Kidney tubule cell (primary cell): ENCODE data around the gene ACP1.

Experiments
- DNase-seq: peaks from one replicate; pipeline ENCODE4 v3.0.0-alpha.2; 2018; ENCODE audit warnings: low spot score

The ACP1 gene

DNA sequence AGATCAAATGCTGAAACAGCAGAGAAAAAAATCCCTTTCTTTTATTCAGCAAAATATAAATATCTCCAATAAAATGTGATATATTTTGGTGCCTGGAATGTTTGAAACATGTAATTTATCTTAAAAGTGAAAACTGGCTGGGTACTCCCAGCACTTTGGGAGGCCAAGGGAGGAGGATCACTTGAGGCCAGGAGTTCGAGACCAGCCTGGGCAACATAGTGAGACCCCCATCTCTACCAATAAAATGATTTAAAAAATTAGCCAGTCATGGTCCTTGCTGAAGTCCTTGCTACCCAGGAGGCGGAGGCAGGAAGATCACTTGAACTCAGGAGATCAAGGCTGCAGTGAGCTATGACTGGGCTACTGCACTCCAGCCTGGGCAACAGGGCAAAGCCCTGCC lies 9.6 kb upstream of the ACP1 start:
- DNase-seq: no peak

- no peak for DNase-seq
Measured at GRCh38 chr2:256094-256493, 8.7 kb upstream of the ACP1 start.

DNA sequence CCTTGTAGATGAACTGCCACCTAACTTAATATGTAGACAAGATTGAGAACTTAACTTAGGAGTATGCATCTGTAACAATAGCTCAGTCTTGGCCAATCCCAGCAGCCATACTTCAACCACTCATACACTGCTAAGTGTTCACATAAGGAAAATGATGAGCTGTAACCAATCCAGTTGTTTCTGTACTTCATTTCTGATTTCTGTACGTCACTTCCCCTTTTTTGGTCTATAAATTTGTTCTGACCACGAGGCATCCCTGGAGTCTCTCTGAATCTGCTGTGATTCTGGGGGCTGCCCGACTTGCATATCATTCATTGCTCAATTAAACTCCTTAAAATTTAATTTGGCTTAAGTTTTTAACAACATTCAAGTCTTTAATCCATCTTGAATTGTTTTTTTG lies 7.3 kb upstream of the ACP1 start:
- no peak for DNase-seq

GRCh38 chr2:257842-258241 lies 6.9 kb upstream of the ACP1 start:
- no peak for DNase-seq

GRCh38 chr2:258933-259332 lies 5.8 kb upstream of the ACP1 start:
- DNase-seq: no peak

- DNase-seq: no peak
Measured at GRCh38 chr2:259789-260331, 4.9 kb upstream of the ACP1 start.

- peak; percentile 70 for DNase-seq
Measured at GRCh38 chr2:260507-261161, 4.1 kb upstream of the ACP1 start.

DNA sequence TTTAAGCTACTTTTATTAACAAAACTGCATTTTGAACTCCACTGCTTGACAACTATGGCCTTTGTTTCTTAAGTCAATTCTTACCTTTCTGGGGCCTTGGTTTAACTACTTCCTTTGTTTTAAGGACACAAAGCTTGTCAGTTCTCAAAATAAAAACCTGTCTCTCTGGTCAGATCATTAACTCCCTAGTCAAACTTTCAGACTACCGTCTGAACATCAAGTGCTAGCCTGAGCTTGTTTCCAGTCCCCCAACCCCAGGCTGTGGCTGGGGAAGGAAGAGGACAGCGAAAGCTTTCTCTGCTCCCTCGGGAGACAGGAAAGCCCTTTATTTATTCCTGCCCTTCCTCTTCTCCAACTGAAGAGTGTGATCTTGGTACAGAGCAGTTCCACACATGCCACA lies 2.6 kb upstream of the ACP1 start:
- no peak for DNase-seq

DNA sequence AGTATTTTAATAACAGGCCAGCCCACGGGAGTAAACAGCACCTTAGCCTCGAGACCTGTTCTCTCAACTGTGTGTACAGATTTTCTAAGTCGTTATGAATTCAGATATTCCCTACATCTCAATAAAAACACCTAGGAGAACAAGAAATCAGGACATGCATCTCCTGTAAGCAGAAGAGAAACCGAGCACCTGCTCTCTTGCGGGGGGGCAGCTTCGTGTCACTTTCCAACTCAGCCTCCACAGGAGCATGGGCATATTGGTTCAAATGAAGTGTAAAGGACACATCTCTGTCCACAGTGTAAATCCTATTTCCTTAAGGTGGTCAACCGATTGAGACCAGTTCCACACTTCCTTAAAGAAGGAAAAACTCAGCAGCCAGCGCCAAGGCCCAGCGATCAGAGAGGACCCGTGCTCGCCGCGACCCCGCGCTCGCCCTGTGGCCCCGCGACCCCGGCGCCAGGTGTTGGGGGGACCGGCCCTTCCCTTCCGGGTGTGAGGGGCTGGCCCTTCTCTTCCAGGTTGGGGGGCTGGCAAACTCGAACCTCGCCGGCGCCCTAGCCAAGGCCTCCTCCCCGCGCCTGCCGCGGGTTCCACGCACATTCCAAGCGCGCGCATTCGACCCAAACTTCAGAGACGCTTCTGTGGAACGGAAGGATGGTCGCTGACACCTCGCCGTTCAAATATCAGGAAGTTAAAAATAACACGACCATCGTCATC lies 1.6 kb upstream of the ACP1 start:
- DNase-seq: peak; percentile 24

DNA sequence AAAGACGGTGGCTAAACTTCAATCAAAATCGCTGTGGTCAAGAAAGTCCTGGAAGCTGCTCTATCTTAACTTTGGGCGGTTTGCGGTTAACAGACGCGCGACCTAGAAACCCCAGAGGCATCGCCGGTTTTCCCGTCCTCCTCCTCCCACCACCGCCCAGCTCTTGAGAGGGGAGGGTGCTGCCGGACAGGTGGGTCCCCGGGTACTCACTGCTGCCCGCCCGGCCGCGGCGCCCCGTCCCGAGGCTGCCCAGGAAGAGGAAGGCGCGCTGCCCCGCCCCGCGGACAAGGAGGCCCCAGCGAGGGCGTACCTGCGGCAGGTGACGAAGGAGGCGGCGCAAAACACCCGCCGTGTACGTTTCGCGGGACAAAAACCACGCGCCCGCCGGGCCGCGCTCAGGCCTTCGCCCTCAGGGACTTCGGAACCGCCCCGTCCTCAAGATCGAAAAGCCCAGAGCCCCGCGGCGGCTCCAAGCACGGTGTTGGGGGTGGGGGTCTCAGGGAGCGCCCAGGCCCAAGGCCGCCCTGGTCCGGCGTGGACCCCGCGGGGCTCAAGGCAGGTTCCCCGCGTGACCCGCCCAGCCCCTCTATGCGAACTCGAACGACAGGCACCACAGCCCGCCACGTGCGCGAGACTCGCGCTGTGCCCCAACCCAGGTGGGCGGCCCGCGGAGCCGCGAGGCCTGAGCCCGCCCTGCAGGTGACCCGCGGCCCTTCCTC lies 814 bp upstream of the ACP1 start, which contains the start of gene SH3YL1:
Gene SH3YL1 (minus strand): TSS at position 259 of the 719 bp plus-strand sequence. CDS start 48 bp downstream, at position 211.
- peak; percentile 73 for DNase-seq

DNA sequence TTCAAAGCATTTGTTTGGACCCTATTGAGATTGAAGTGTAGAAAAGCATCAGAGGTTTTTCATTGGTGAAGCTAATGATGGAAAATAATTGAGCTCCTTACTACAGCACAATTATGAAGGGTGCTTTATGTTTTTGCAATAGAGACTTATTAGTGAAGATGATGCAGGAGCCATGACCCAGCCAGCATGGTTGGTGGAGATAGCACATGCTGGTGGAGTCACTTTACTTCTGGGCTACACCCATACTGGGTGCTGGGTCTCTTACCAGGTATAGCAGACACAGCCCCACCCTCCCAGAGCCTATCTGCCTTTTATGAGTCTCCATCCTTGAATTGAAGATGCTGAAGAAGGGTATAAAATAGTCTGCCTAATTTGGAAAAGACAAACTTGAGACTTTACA lies 3.6 kb downstream of the ACP1 start:
- DNase-seq: no peak

GRCh38 chr2:269356-270030 lies 4.7 kb downstream of the ACP1 start:
- DNase-seq: no peak

DNA sequence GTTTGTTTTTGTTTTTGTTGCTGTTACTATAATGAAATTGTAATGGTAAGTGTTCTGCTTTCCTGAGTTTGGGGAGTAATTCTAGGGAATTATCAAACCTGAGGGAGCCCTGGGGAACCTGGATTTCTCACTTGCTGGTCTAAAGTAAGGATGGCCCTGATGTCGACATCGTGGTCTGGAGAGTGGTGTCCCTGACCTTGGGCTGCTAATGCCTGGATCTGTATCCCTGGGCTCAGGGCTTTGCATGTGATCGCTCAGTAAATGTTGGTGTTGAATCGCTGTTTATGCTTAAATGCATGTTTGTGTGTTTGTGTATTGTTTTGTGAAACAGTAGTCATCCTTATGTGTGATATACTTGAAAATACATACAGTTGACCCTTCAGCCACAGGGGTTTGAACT lies 6.1 kb downstream of the ACP1 start:
- no peak for DNase-seq

DNA sequence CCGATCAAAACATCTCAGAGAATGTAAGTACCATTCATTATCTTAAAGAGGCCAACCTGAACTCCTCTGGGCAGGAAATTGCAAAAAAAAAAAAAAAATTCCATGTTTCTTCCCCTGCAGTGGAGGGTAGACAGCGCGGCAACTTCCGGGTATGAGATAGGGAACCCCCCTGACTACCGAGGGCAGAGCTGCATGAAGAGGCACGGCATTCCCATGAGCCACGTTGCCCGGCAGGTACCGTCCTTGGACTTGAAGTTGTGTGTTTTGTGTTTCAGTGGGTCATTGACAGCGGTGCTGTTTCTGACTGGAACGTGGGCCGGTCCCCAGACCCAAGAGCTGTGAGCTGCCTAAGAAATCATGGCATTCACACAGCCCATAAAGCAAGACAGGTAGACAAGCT lies 7.2 kb downstream of the ACP1 start:
- peak; percentile 47 for DNase-seq

DNA sequence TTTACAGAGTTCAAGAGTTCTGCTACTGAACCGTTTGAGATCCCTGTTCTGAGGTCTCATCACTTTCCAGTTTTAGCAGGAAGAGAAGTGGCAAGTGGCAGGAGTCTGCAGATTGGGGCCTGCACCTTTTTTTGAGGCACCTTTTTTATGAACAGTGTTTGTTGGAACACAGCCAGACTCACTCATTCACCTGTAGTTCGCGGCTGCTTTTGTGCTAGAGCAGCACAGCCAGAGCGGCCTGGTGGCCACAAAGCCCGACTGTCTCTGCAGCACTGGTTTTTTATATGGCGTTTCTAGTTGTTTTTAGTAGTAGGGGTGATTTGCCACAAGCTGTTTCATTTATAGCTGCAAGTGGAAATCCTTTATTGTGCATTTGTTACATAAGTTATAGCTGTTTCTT lies 8.6 kb downstream of the ACP1 start:
- no peak for DNase-seq

GRCh38 chr2:274503-274902 lies 9.8 kb downstream of the ACP1 start:
- no peak for DNase-seq

- DNase-seq: no peak
Measured at GRCh38 chr2:275466-275865, 10.7 kb downstream of the ACP1 start.

DNA sequence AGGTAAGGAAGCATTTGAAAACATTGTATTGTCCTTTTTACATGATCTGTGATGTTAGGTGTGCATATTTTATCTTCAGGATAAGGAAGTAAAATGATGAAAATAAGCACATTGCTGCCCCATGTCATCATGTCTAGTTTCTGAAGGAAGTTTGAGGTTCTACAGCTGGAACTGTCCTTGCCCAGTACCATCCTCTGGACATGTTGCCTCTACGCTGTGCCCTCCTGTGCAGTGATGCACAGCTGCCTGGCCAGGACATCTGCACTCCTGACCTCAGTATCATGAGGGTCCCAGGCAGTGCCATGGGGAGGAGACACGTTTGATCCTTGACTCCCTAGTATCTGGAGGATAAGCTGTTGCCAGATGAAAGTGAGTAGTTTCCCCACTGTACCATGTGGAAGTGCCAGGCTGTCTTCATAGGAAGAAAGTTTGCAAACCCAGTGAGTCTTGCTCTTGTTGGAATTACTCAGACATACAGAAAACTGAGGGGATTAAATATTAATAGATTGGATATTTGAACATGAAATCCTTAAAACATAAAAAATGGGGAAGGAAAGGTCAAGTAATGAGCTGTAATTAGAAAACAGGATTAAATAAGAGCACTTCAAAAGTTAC lies 13.7 kb downstream of the ACP1 start:
- peak; percentile 56 for DNase-seq

DNA sequence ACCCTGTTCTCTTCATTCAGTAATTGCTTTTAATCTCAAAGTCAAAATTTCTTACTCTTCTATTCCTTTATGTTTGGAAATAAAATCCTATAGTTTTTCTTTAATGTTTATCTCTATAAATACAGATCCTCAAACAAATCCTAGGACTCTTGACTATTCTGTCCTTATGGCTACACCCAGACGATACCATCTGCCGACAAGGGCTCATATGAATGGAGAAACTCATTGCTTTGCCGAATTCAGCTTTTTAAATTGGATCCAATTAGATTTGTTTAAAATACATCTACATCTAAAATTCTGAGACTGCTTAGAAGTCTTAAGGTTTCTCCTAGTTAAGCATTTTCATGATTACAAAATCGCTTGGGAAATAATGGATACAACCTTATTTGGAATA lies 14.2 kb downstream of the ACP1 start:
- no peak for DNase-seq

GRCh38 chr2:279366-279765 lies 14.6 kb downstream of the ACP1 start:
- no peak for DNase-seq

- DNase-seq: no peak
Measured at GRCh38 chr2:279956-280649, 15.4 kb downstream of the ACP1 start.
